Cardiac septum (tissue), 1 donor: ENCODE measurements around the gene RPL37. TPM values are rescaled to one million over a fixed set of nuclear protein-coding genes. Genes with fewer than 3 reads are reported as not detected.

Source experiments
- DNase-seq: peaks from one replicate; pipeline ENCODE4 v3.0.0-alpha.2; 2020; ENCODE audit warnings: low spot score
- intact Hi-C: fragments of 100-400 bp; cut with DNase I; formaldehyde crosslinking; loops from one replicate; pipeline ENCODE4 v1.14.0; 2022
- total RNA-seq: library from RNA; stranded (reverse); fragmentation: NEBNext Ultra II Directional; extraction: Animal tissue kit (Norgen Biotek cat#: 25700); gene quantifications from one replicate; pipeline ENCODE4 v1.2.1, GENCODE V29; 2021
- donor health status: DM: no; HTN: no; CAD: no.

The RPL37 gene
- total RNA-seq, 1 donor from 2014 or later, result 510 TPM

DNA sequence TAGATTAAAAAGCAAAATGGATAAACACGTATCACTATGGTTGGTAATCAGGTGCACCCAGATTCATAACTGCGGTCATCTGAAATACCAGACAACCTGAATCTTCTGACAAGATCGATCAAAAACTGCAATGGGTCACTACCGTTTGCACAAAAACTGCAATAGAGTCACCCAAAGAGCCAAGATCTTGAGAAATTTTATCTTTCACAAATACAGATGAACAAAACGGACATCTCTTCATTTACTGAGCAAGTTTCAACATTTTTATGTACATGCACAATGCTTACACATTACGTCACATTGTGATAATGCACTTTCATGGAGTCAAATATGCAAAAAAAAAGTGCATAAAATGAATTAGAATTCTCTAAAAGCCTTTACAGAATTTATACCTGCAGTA lies 55.5 kb downstream of the RPL37 start:
- no peak for DNase-seq
- intact Hi-C loops, result no loop called here

DNA sequence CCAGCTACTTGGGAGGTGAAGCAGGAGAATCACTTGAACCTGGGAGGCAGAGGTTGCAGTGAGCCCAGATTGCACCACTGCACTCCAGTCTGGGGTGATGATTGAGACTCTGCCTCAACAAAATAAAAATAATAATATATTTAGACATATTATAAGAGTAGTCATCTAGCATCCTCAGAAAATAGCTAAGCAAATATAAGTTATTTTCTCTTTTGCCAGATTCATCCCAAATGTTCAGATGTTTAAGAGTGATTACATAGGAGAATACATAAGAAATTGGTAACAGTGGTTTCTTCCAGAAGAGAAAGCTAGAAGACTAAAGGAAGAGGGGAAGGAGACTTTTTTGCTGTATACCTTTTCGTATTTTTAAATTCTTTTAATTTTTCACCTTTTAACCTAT lies 56.9 kb downstream of the RPL37 start:
- DNase-seq, result no peak
- intact Hi-C loops, result no loop called here

DNA sequence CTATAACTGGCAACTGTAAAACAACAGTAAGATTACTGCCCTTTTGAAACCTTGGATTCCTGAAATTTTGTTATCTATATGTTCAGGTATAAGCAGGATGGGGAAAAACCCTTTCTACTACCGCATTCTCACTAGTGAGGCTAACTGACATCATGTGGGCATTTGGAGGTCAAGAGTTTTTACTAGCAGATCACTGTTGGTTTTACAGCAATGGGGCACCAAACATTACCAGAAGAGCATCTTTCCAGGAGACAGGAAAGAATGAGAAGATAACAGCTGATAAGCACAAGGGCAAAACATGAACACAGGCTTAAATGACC lies 58.4 kb downstream of the RPL37 start:
- intact Hi-C loops, result no loop called here
- DNase-seq, result no peak

DNA sequence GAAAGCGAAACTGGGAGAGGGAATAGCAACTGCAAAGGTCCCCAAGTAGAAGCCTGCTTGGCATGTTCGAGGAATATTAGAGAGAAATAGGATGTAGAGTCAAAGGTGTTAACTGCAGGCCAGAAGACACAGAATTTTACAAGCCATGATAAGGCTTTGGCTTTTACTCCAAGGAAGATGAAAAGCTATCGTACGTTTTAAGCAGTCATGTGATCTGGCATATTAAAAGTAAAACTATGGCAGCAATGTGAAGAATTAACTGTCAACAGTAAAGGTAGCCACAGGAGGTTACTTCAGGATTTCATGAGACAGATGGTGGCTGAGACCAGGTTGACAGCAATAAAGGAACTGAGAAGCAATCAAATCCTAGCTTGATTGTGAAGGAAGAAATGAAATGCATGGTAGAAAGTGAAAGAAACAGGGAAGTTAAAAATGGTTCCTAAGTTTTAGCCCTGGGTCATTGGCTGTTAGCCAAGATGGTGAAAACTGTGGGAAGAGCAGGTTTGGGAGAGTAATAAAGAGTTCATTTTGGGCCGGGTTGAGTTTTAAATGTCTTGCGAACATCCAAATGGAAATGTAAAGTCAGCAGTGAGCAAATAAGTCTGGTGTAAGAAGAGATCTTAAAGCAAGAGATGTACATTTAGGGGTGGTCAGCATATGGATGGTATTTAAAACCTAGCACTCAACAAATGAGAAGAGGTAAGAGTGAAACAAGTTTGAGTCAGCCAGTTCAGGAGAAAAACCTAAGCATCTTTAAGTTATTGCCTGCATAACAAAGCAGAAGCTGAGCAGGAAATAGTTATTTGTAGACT lies 59.0 kb downstream of the RPL37 start:
- intact Hi-C loops, result no loop called here
- DNase-seq, result no peak

Other genes with a start within 250 kb of the RPL37 start
- 6.1 TPM for gene PTGER4, start 155.3 kb downstream of the RPL37 start, total RNA-seq
- 19.1 TPM for gene TTC33, start 79.3 kb downstream of the RPL37 start, total RNA-seq
- gene PRKAA1, start 36.8 kb downstream of the RPL37 start, total RNA-seq, result 50.5 TPM
- 6.2 TPM for gene CARD6, start 6.1 kb upstream of the RPL37 start, total RNA-seq
- 84.1 TPM for gene C7, start 74.3 kb upstream of the RPL37 start, total RNA-seq
- gene MROH2B, start 236.1 kb upstream of the RPL37 start, total RNA-seq, result not detected